Activated gamma-delta T cell (primary cell): ENCODE data around the gene TNFRSF19.

ENCODE experiments used
- DNase-seq: peaks from one replicate; lab custom pipeline; 2025; lab: John Stamatoyannopoulos, UW

TNFRSF19 gene

GRCh38 chr13:23722726-23723453 is 152.7 kb downstream of the TNFRSF19 start:
- DNase-seq, result no peak

- no peak for DNase-seq
These were observed 153.3 kb downstream of the TNFRSF19 start for GRCh38 chr13:23723471-23723870.

GRCh38 chr13:23724196-23724970 is 154.2 kb downstream of the TNFRSF19 start:
- DNase-seq, result no peak
